ENCODE measurements around the gene CDH24. TPM values are rescaled to one million over a fixed set of nuclear protein-coding genes. Genes with fewer than 3 reads are reported as not detected.

CDH24 gene
- total and polyA plus RNA-seq, 4 experiments from 2014 or later: 0.15 to 1.6 (median 0.93) TPM

DNA sequence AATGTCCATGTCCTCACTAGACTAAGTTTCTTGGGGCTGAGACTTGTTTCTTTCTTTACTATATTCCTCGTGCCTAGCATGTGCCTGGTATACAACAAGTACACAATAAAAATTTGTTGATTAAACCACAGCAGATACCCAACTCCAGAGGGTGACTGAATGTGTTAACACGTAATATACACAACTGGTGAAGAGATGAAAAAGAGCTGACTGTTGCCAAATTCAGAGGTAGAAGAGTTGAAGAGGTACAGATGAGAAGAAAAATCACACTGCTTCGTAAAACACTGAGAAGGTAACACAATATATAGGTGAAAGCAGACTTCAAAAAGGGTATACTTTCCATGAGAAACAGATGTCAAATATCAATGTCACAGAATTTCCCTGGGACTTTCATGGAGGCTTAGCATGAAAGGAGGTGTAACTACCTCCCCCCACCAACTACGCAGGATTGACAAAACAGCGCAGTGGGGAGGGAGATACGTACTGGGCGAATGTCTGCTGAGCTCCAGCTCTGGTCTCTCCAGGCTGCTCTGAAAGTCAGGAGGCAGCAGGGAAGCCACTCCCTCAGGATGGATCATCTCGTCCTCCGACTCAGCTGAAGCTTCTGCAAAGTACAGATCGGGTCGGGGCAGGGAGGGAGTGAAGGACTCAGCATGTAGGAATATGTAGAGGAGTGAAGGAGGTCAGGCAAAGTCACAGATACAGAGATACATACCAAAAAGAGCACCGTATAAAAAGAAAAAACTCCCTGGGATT lies 32.4 kb upstream of the CDH24 start:
- Mint-ChIP-seq H3K27me3 (no peaks in the 10 kb centered on the region), H3K27ac (peak overlapping the region in 1 of 7 donors; percentile 14), H3K4me1 (peaks cover 29 to 50% (median 33%) of the 10 kb centered on the region in 4 donors), H3K36me3 (peaks cover 55 to 68% of the 10 kb centered on the region in 2 donors), H3K4me3 (peak overlapping the region in 1 of 8 donors; percentile 3), H3K9me3 (peaks cover 0 to 3% (median 0%) of the 10 kb centered on the region in 8 donors)
- no peaks in the 10 kb centered on the region for H3K27me3 ChIP-seq (ENCODE audit: insufficient read depth, low read length)
- H3K9me3 ChIP-seq (ENCODE audit: control insufficient read depth in 1 of 2, low read length in 2 of 2): no peaks in the 10 kb centered on the region
- H3K36me3 ChIP-seq (ENCODE audit: insufficient read depth, low read length): peaks cover 65% of the 10 kb centered on the region
- POLR2A ChIA-PET (ENCODE audit: partially characterized antibody): interaction anchor here (1.2 kb wide), 1 partner anchor 23 kb away, joined by 3 read pairs; no protein-coding TSS in a partner anchor
- no peak overlapping the region for H3K27ac ChIP-seq (ENCODE audit: low read depth, low read length)
- DNase-seq: no peak
- peaks cover 29% of the 10 kb centered on the region for H3K4me1 ChIP-seq (ENCODE audit: insufficient read depth, low read length)
- CTCF ChIA-PET (ENCODE audit: partially characterized antibody): interaction anchor here (0.5 to 5.4 kb wide), 8 partner anchors 9 to 116 kb away, joined by 3 to 37 read pairs (median 4); no protein-coding TSS in a partner anchor
- intact Hi-C loops (cut with micrococcal nuclease): loop anchor here (10.0 kb wide), 1 partner anchor 465 kb away; the partner anchor contains the start of genes THTPA and ZFHX2
- no peak overlapping the region for H3K4me3 ChIP-seq (ENCODE audit: low read length in 2 of 2)

GRCh38 chr14:23086565-23086964 lies 29.2 kb upstream of the CDH24 start:
- H3K27ac Mint-ChIP-seq: peak overlapping the region in 3 of 7 donors; percentile 22 to 76 (median 59)
- no peaks in the 10 kb centered on the region for H3K27me3 Mint-ChIP-seq
- peaks cover 5% of the 10 kb centered on the region for H3K4me1 ChIP-seq (ENCODE audit: insufficient read depth, low read length)
- H3K36me3 ChIP-seq (ENCODE audit: insufficient read depth, low read length): peaks cover 62% of the 10 kb centered on the region
- no peaks in the 10 kb centered on the region for H3K27me3 ChIP-seq (ENCODE audit: insufficient read depth, low read length)
- no peak overlapping the region for H3K4me3 ChIP-seq (ENCODE audit: low read length in 2 of 2)
- H3K36me3 Mint-ChIP-seq: peaks cover 50 to 63% of the 10 kb centered on the region in 2 donors
- no peak for DNase-seq
- no peak overlapping the region for H3K4me3 Mint-ChIP-seq
- ChIA-PET CTCF (ENCODE audit: partially characterized antibody) (interaction anchor here (1.1 to 2.1 kb wide), 5 partner anchors 9 to 100 kb away, joined by 3 to 8 read pairs (median 4); no protein-coding TSS in a partner anchor), POLR2A (ENCODE audit: partially characterized antibody) (interaction anchor here (0.7 kb wide), 1 partner anchor 26 kb away, joined by 3 read pairs; no protein-coding TSS in a partner anchor)
- H3K4me1 Mint-ChIP-seq: peaks cover 19 to 40% (median 19%) of the 10 kb centered on the region in 4 donors
- peaks cover 0 to 3% (median 0%) of the 10 kb centered on the region in 8 donors for H3K9me3 Mint-ChIP-seq
- H3K9me3 ChIP-seq (ENCODE audit: control insufficient read depth in 1 of 2, low read length in 2 of 2): no peaks in the 10 kb centered on the region
- intact Hi-C loops (cut with micrococcal nuclease): no loop called here
- no peak overlapping the region for H3K27ac ChIP-seq (ENCODE audit: low read depth, low read length)

DNA sequence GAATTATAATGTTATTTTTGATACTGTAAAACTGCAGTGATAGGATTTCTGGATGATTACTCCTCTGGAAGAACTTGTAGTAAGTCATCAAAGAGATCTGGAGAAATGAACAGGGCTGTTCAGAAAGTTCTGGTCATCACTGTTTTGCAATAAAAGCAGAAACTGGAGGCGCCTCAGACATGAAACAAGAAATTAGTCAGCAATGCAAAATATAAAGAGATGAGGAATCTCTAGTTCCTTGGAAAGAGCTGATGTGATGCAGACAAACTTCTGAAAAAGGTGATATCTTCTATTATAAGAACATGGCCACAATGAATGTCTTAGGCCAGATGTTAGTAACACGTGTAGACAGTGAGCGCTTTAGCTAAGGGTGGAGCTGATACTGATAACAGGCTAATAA lies 28.1 kb upstream of the CDH24 start:
- DNase-seq: no peak
- no peak overlapping the region for H3K4me3 ChIP-seq (ENCODE audit: low read length in 2 of 2)
- no peak overlapping the region for H3K4me3 Mint-ChIP-seq
- POLR2A ChIA-PET (ENCODE audit: partially characterized antibody): interaction anchor here (0.8 to 1.1 kb wide), 2 partner anchors 9 kb away, joined by 3 to 6 read pairs; partner anchors contain the start of genes ACIN1 and C14orf119
- no peaks in the 10 kb centered on the region for H3K27me3 Mint-ChIP-seq
- peaks cover 19 to 37% (median 20%) of the 10 kb centered on the region in 4 donors for H3K4me1 Mint-ChIP-seq
- intact Hi-C loops (cut with micrococcal nuclease): no loop called here
- H3K9me3 Mint-ChIP-seq: peaks cover 0 to 3% (median 0%) of the 10 kb centered on the region in 8 donors
- no peak overlapping the region for H3K27ac Mint-ChIP-seq
- H3K27ac ChIP-seq (ENCODE audit: low read depth, low read length): no peak overlapping the region
- peaks cover 5% of the 10 kb centered on the region for H3K4me1 ChIP-seq (ENCODE audit: insufficient read depth, low read length)
- CTCF ChIA-PET (ENCODE audit: partially characterized antibody): interaction anchor here (1.1 to 2.1 kb wide), 7 partner anchors 8 to 99 kb away, joined by 3 to 8 read pairs (median 4); partner anchors contain the start of genes ACIN1 and C14orf119
- H3K27me3 ChIP-seq (ENCODE audit: insufficient read depth, low read length): no peaks in the 10 kb centered on the region
- H3K9me3 ChIP-seq (ENCODE audit: control insufficient read depth in 1 of 2, low read length in 2 of 2): no peaks in the 10 kb centered on the region
- H3K36me3 Mint-ChIP-seq: peaks cover 56 to 71% of the 10 kb centered on the region in 2 donors
- peaks cover 69% of the 10 kb centered on the region for H3K36me3 ChIP-seq (ENCODE audit: insufficient read depth, low read length)

- POLR2A ChIA-PET (ENCODE audit: partially characterized antibody): interaction anchor here (0.5 to 0.9 kb wide), 2 partner anchors 14 to 20 kb away, joined by 3 to 4 read pairs; partner anchors contain the start of gene ACIN1
- Histone ChIP-seq H3K4me1 (ENCODE audit: insufficient read depth, low read length) (no peaks in the 10 kb centered on the region), H3K27ac (ENCODE audit: low read depth, low read length) (no peak overlapping the region), H3K9me3 (ENCODE audit: control insufficient read depth in 1 of 2, low read length in 2 of 2) (no peaks in the 10 kb centered on the region), H3K36me3 (ENCODE audit: insufficient read depth, low read length) (peaks cover 78% of the 10 kb centered on the region), H3K4me3 (ENCODE audit: low read length in 2 of 2) (no peak overlapping the region), H3K27me3 (ENCODE audit: insufficient read depth, low read length) (no peaks in the 10 kb centered on the region)
- intact Hi-C loops (cut with micrococcal nuclease): no loop called here
- Mint-ChIP-seq H3K27me3 (no peaks in the 10 kb centered on the region), H3K36me3 (peaks cover 57 to 75% of the 10 kb centered on the region in 2 donors), H3K27ac (peak overlapping the region in 5 of 7 donors; percentile 13 to 86 (median 71)), H3K4me1 (peaks cover 2 to 9% (median 7%) of the 10 kb centered on the region in 4 donors), H3K4me3 (no peak overlapping the region), H3K9me3 (no peaks in the 10 kb centered on the region)
- CTCF ChIA-PET (ENCODE audit: partially characterized antibody): interaction anchor here (0.7 to 5.6 kb wide), 8 partner anchors 8 to 92 kb away, joined by 3 to 47 read pairs (median 4); partner anchors contain the start of genes ACIN1 and C14orf119
- DNase-seq: no peak
Observed at GRCh38 chr14:23080474-23080873, 23.2 kb upstream of the CDH24 start.

DNA sequence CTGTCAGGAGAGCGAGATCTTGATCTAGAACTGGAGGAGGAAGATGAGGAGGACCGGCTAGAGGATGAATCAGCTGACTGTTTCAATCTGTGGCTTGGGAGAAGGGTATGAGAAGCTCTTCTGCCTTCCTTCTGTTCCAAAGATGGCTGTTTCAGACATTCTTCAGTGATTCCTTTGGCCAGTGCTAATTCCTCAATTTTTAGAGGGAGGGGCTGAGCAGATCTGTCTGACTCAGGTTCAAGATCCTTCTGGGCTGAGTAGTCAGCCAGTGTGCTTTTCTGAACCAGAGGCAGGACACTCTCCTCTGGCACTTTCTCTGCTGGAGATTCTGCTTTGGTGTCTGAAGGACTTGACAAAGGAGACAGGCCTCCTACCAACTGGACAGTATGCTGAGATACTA lies 22.4 kb upstream of the CDH24 start:
- H3K27ac ChIP-seq (ENCODE audit: low read depth, low read length): no peak overlapping the region
- H3K4me3 ChIP-seq (ENCODE audit: low read length in 2 of 2): no peak overlapping the region
- no peaks in the 10 kb centered on the region for H3K27me3 Mint-ChIP-seq
- DNase-seq: no peak
- intact Hi-C loops (cut with micrococcal nuclease): no loop called here
- POLR2A ChIA-PET (ENCODE audit: partially characterized antibody): interaction anchor here (0.5 to 0.9 kb wide), 3 partner anchors 8 to 20 kb away, joined by 3 to 4 read pairs (median 3); partner anchors contain the start of gene ACIN1
- H3K4me1 Mint-ChIP-seq: peaks cover 0 to 9% (median 8%) of the 10 kb centered on the region in 4 donors
- CTCF ChIA-PET (ENCODE audit: partially characterized antibody): interaction anchor here (1.3 to 5.6 kb wide), 5 partner anchors 11 to 92 kb away, joined by 3 to 47 read pairs (median 6); partner anchors contain the start of genes ACIN1 and C14orf119
- no peaks in the 10 kb centered on the region for H3K27me3 ChIP-seq (ENCODE audit: insufficient read depth, low read length)
- H3K36me3 Mint-ChIP-seq: peaks cover 54 to 75% of the 10 kb centered on the region in 2 donors
- no peak overlapping the region for H3K4me3 Mint-ChIP-seq
- H3K4me1 ChIP-seq (ENCODE audit: insufficient read depth, low read length): no peaks in the 10 kb centered on the region
- peaks cover 82% of the 10 kb centered on the region for H3K36me3 ChIP-seq (ENCODE audit: insufficient read depth, low read length)
- no peak overlapping the region for H3K27ac Mint-ChIP-seq
- no peaks in the 10 kb centered on the region for H3K9me3 Mint-ChIP-seq
- no peaks in the 10 kb centered on the region for H3K9me3 ChIP-seq (ENCODE audit: control insufficient read depth in 1 of 2, low read length in 2 of 2)

DNA sequence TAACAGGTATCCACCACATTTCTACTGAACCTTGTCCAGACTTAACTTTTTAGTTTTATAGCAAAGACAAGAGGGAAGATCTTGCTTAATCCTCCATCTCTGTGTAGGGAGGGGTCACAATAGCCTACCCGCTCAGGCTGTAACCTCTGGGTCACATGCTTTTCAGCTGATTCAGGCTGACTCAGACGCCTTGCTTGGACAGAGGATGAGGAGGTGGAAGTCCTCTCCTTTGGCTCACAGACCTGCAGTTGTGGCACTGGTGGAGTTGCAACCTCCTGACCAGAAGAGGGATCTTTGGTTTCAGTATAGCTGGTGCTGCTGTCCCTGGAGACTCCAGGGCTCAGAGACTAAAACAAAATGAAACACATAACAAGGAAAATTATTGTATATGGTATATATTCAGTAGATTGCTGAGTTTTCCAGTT lies 21.4 kb upstream of the CDH24 start:
- ChIA-PET CTCF (ENCODE audit: partially characterized antibody) (interaction anchor here (1.1 to 5.6 kb wide), 7 partner anchors 10 to 92 kb away, joined by 3 to 47 read pairs (median 9); partner anchors contain the start of genes ACIN1, C14orf119 and CDH24), POLR2A (ENCODE audit: partially characterized antibody) (no interaction called here)
- DNase-seq: no peak
- intact Hi-C loops (cut with micrococcal nuclease): no loop called here
- no peaks in the 10 kb centered on the region for H3K9me3 ChIP-seq (ENCODE audit: control insufficient read depth in 1 of 2, low read length in 2 of 2)
- Mint-ChIP-seq H3K36me3 (peaks cover 51 to 80% of the 10 kb centered on the region in 2 donors), H3K9me3 (no peaks in the 10 kb centered on the region), H3K27ac (peak overlapping the region in 1 of 7 donors; percentile 9), H3K4me1 (peaks cover 0 to 9% (median 8%) of the 10 kb centered on the region in 4 donors), H3K27me3 (no peaks in the 10 kb centered on the region), H3K4me3 (no peak overlapping the region)
- no peak overlapping the region for H3K27ac ChIP-seq (ENCODE audit: low read depth, low read length)
- peaks cover 83% of the 10 kb centered on the region for H3K36me3 ChIP-seq (ENCODE audit: insufficient read depth, low read length)
- no peak overlapping the region for H3K4me3 ChIP-seq (ENCODE audit: low read length in 2 of 2)
- no peaks in the 10 kb centered on the region for H3K4me1 ChIP-seq (ENCODE audit: insufficient read depth, low read length)
- no peaks in the 10 kb centered on the region for H3K27me3 ChIP-seq (ENCODE audit: insufficient read depth, low read length)

Measured in CD4-positive, alpha-beta memory T cell (primary cell).